NB4 (cell line): ENCODE measurements around the gene AMOTL1.

Experiments used
- DNase-seq: peaks from one replicate; pipeline ENCODE4 v3.0.0; 2010; ENCODE audit warnings: low read depth
- H3K4me3 ChIP-seq: one replicate; pipeline ENCODE4 v1.5.1; 2011; ENCODE audit warnings: mild to moderate bottlenecking, low read depth, low read length, moderate library complexity
- MYC ChIP-seq: IDR thresholded peaks from 2 replicates; pipeline ENCODE4 v1.6.1; 2011; ENCODE audit warnings: low read depth, low read length
- POLR2A ChIP-seq: IDR thresholded peaks from 2 replicates; pipeline ENCODE4 v1.6.1; 2011; ENCODE audit warnings: mild to moderate bottlenecking; ENCODE audit not compliant: insufficient read length; ENCODE audit errors: extremely low read depth
- TF ChIP-seq, protein P1 (sequence below): IDR thresholded peaks from 2 replicates; pipeline ENCODE4 v1.6.1; 2011; ENCODE audit warnings: low read depth, low read length
- TF ChIP-seq, protein P2 (sequence below): IDR thresholded peaks from one replicate; pipeline ENCODE4 v1.5.1; 2012; ENCODE audit warnings: low read depth, low read length

The AMOTL1 gene

DNA sequence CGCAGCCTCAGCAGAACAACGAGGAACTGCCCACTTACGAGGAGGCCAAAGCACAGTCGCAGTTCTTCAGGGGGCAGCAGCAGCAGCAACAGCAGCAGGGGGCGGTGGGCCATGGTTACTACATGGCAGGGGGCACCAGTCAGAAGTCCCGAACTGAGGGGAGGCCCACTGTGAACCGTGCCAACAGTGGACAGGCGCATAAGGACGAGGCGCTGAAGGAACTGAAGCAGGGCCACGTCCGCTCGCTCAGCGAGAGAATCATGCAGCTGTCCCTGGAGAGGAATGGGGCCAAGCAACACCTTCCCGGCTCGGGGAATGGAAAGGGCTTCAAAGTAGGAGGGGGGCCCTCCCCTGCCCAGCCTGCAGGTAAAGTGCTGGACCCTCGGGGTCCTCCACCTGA lies 31.6 kb downstream of the AMOTL1 start:
- H3K4me3 ChIP-seq: no peak overlapping the region
- DNase-seq: no peak
- TF ChIP-seq, protein P1, sequence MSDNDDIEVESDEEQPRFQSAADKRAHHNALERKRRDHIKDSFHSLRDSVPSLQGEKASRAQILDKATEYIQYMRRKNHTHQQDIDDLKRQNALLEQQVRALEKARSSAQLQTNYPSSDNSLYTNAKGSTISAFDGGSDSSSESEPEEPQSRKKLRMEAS: no peak
- TF ChIP-seq, protein P2, sequence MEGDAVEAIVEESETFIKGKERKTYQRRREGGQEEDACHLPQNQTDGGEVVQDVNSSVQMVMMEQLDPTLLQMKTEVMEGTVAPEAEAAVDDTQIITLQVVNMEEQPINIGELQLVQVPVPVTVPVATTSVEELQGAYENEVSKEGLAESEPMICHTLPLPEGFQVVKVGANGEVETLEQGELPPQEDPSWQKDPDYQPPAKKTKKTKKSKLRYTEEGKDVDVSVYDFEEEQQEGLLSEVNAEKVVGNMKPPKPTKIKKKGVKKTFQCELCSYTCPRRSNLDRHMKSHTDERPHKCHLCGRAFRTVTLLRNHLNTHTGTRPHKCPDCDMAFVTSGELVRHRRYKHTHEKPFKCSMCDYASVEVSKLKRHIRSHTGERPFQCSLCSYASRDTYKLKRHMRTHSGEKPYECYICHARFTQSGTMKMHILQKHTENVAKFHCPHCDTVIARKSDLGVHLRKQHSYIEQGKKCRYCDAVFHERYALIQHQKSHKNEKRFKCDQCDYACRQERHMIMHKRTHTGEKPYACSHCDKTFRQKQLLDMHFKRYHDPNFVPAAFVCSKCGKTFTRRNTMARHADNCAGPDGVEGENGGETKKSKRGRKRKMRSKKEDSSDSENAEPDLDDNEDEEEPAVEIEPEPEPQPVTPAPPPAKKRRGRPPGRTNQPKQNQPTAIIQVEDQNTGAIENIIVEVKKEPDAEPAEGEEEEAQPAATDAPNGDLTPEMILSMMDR: no peak

DNA sequence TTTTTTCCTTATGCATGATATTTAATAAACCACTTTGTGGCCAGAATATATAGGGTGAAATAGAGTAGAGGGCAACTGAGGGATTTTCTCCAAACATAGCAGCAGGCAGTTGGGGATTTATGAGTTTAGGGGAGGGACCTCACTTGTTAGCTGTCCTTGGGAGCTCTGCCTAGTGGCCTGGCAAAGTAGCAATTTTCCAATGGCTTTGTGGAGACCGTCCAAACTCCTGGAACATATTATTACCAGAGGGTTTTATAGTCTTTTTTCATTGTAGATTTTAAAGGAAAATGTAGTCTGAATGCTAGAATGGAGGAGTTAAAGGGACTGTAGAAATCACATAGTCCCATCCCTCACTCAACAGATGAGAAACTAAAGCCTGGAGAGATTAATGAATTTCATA lies 32.3 kb downstream of the AMOTL1 start:
- no peak for DNase-seq
- H3K4me3 ChIP-seq: no peak overlapping the region
- TF ChIP-seq POLR2A: no peak
- TF ChIP-seq MYC: no peak
- TF ChIP-seq, protein P1: no peak
- TF ChIP-seq, protein P2: no peak

DNA sequence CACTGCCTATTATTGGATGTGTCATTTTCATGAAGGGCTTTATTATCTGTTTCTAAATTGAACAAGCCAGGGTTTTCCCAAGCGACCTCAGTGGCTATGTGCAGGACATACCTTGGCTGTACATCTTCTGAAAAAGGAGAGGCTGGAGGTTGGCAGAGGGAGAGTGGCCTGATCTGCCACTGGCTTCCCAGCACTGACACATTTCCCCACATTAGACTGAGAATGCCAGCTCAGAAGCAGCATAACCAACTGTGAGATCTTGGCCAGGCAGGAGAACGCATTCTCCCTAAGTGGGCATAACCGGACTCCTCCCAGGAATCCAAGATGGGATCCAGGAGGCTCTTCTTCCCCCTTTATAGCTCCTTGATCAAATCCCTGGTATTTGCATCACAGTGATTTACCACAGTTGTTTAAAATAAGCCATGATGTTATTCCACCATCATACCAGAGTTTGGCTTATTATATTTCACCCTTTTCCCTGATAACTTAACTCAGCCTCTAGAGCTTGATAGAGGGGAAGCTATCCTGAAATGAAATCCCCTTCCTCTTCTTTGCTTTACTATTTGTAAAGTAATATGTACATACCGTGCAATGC lies 33.8 kb downstream of the AMOTL1 start:
- TF ChIP-seq, protein P2: no peak
- DNase-seq: no peak

DNA sequence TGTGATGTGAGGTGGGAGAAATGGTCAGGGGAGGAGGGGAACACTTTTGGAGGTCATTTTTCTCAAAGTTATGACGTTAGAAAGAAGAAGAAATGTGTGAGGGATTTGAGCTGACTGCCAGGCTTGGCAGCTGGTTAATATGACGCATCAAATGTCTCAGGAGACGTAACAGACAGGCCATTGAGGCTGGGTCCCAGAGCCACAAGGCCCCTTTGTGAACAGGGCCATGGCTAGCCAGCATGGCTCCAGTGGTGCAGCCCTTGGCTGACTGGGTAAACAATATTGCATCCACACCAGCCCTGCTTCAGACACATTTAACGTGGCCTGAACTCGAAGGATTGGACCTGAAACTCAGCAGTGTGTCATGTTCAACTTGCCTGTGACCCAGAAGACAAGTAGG lies 34.3 kb downstream of the AMOTL1 start:
- TF ChIP-seq POLR2A (no peak), MYC (no peak)
- TF ChIP-seq, protein P2: no peak
- TF ChIP-seq, protein P1: no peak
- no peak overlapping the region for H3K4me3 ChIP-seq

More for the DNA sequence above, 33.8 kb downstream of the AMOTL1 start:
- H3K4me3 ChIP-seq: no peak overlapping the region

DNA sequence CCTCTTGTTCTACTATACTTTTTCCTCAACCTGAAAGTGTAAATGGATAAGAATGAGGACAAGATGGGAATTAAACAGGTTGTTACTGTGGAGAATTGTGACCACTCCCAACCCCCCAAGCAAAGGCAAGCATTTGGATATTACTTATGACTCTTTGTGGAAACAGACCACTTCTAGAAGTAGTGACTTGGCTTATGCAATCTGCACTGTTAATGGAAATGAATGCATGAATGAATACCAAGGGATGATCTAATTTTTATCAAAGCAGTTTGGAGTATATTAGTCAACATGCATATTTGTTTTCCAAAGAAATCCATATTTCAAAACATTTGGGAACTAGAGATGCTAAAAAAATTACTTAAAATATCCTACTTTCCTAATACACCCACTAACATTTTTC lies 35.3 kb downstream of the AMOTL1 start:
- DNase-seq: no peak
- no peak overlapping the region for H3K4me3 ChIP-seq
- TF ChIP-seq POLR2A (no peak), MYC (no peak)
- TF ChIP-seq, protein P2: no peak
- TF ChIP-seq, protein P1: no peak

More for the DNA sequence above, 34.3 kb downstream of the AMOTL1 start:
- no peak for DNase-seq

DNA sequence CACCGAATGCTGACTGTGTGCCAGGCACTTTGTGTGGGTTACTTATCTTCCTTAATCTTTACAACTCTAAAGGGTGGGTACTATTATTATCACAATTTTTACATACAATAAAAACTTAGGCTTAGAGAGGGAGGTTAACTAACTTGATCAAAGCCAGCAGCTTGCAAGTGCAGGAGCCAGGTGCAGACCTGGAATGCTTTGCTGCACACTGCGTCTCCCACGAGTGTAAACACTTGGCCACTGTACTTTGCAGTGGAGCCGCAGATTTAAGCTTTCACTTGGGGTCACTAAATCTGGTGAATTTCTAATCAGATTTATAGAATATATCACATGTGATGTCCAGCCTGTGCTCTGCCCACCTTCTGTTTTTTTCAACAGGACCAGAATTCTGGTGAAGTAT lies 36.7 kb downstream of the AMOTL1 start:
- DNase-seq: no peak
- TF ChIP-seq, protein P1: no peak
- TF ChIP-seq MYC: no peak
- TF ChIP-seq, protein P2: no peak
- TF ChIP-seq POLR2A: no peak

More for the DNA sequence above, 36.7 kb downstream of the AMOTL1 start:
- H3K4me3 ChIP-seq: no peak overlapping the region
